ENCODE measurements around the gene KLHL24.

GRCh38 chr3:183701744-183702143 is 66.3 kb downstream of the KLHL24 start:
- TF ChIP-seq CTCF (conservative IDR thresholded peaks at IDR 0.05 in 1 of 2, IDR thresholded peaks at IDR 0.05 in 1 of 2; ENCODE audit: extremely low read depth in 1 of 2, insufficient read depth in 1 of 2, low read depth in 1 of 2, low read length in 2 of 2), result no peak
- no peak for TF ChIP-seq EZH2 (IDR thresholded peaks at IDR 0.05; ENCODE audit: borderline replicate concordance, low read length)

All from mammary epithelial cell (primary cell).